DMS153 treated with DMSO at 0.1 percent for 48 hours (cell line): ENCODE data around the gene CSNK1G1.
"Not testable (repeated sequence)": the region's sequence is repeated elsewhere in the genome, so short reads cannot be mapped to it uniquely, and the experiment has no call there.

Experiments used
- DNase-seq: peaks from one replicate; lab custom pipeline; 2025; ENCODE audit not compliant: unreplicated experiment; lab: John Stamatoyannopoulos, UW

Gene CSNK1G1

GRCh38 chr15:64355944-64356709 lies at the start of gene CSNK1G1:
Gene CSNK1G1 (minus strand): TSS chr15:64356173. CDS start chr15:64300499, 55,674 bp downstream.
- DNase-seq: peak; percentile 54

- no peak for DNase-seq
These were observed 44.6 kb upstream of the CSNK1G1 start for GRCh38 chr15:64400583-64400982.

- no peak for DNase-seq
These were observed 42.6 kb upstream of the CSNK1G1 start for GRCh38 chr15:64398575-64398974.

- DNase-seq: no peak
These were observed 40.8 kb upstream of the CSNK1G1 start for GRCh38 chr15:64396789-64397188.

DNA sequence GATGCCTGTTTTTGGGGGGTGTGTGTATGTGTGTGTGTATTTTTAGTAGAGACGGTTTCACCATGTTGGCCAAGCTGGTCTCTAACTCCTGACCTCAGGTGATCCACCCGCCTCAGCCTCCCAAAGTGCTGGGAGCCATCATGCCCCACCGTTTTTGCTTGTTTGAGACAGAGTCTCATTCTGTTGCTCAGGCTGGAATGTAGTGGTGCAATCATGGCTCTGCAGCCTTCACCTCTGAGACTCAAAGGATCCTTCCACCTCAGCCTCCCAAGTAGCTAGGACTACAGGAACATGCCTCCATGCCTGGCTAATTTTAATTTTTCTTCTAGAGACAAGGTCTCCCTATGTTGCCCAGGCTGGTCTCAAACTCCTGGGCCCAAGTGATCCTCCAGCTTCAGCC lies 36.5 kb upstream of the CSNK1G1 start:
- DNase-seq: not testable (repeated sequence)

- DNase-seq: no peak
These were observed 33.1 kb upstream of the CSNK1G1 start for GRCh38 chr15:64389036-64389435.

- peak; percentile 15 for DNase-seq
These were observed 31.7 kb upstream of the CSNK1G1 start, which contains the start of gene TRIP4 for GRCh38 chr15:64387562-64388168. Gene TRIP4 (plus strand): TSS chr15:64387836. CDS start chr15:64387864, 28 bp downstream.

DNA sequence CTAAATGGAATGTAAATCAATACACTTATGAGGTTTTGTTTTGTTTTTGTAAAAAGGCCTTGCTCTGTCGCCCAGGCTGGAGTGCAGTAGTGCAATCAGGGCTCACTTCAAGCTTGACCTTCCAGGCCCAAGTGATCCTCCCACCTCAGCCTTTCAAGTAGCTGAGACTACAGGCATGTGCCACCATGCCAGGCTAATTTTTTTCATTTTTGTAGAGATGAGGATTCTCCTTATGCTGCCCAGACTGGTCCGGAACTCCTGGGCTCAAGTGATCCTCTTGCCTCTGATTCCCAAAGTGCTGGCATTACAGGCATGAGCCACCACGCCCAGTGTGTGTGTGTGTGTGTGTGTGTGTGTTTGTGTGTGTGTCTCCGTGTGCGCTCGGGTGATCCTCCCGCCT lies 30.3 kb upstream of the CSNK1G1 start:
- no peak for DNase-seq

DNA sequence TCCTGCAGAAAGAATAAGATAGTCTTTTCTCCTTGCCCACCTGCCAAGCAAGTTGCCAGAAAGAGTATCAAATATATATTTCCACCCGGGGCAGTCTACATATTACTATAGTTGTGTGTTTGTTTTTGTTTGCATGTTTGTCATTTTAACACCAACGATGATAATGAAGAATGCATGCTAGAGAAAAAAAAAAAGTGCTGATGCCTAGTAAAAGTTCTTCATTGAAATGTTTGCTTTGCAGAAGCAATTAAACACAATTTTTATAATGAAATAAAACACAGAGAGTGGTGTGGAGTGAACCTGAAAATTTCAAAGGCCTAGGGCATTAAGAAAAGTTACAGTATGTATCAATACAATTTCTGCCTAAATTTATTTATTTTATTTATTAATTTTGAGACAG lies 27.8 kb upstream of the CSNK1G1 start:
- DNase-seq: no peak

GRCh38 chr15:64381000-64381751 lies 25.2 kb upstream of the CSNK1G1 start, which contains the start of gene PCLAF:
Gene PCLAF (minus strand): TSS chr15:64381441. CDS start chr15:64381371, 70 bp downstream.
- DNase-seq: peak; percentile 32

- DNase-seq: not testable (repeated sequence)
These were observed 24.3 kb upstream of the CSNK1G1 start for GRCh38 chr15:64380130-64380870.

DNA sequence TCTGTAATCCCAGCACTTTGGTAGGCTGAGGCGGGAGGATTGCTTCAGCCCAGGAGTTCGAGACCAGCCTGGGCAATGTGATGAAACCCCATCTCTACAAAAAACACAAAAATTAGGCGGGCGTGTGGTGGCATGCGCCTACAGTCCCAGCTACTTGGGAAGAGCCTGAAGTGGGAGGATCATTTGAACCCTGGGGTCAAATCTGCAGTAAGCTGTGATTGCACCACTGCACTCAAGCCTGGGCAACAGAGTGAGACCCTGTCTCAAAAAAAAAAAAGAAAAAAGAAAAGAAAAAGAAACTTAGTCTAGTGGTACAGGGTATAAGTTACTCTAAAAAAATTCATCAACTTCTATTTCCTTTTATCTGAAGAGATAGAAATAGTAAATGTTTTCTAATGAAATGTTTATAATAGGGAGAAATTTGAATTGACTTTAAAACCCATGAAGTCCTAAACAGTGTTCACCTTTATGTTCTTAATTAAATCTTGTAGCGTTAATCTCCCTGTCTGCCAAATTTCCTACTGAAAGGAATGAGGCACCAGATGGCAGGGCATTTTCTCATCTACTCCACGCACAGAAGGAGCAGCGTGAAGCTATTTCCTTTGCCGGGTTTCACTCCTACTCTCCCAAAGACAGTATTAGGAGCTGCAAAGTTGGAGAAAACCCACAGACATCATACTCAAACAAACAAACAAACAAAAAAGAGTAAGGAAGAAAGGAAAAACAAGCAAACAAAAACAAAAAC lies 23.4 kb upstream of the CSNK1G1 start:
- DNase-seq: no peak

- DNase-seq: no peak
These were observed 17.4 kb upstream of the CSNK1G1 start for GRCh38 chr15:64373360-64373759.

- DNase-seq: not testable (repeated sequence)
These were observed 15.4 kb upstream of the CSNK1G1 start for GRCh38 chr15:64371383-64371782.

DNA sequence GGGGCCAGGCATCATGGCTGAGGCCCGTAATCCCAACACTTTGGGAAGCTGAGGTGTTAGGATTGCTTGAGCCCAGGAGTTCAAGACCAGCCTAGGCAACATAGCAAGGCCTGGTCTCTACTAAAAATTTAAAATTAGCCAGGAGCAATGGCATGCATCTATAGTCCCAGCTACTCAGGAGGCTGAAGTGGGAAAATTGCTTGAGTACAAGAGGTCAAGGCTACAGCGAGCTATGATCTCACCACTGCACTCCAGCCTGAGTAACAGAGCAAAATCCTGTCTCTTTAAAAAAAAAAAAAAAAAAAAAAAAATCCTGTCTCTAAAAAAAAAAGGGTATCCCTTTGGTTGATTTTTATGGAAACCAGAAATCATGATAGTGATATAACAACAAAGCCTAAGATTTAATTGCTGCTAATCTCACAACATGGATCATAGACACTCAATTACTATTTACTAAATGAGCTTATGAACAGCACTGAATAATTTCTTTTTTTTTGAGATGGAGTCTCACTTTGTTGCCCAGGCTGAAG lies 13.2 kb upstream of the CSNK1G1 start:
- DNase-seq: no peak

GRCh38 chr15:64361259-64361658 lies 5.3 kb upstream of the CSNK1G1 start:
- DNase-seq: no peak

GRCh38 chr15:64356710-64357040 lies 702 bp upstream of the CSNK1G1 start:
- no peak for DNase-seq

- no peak for DNase-seq
These were observed 527 bp downstream of the CSNK1G1 start for GRCh38 chr15:64355348-64355943.

DNA sequence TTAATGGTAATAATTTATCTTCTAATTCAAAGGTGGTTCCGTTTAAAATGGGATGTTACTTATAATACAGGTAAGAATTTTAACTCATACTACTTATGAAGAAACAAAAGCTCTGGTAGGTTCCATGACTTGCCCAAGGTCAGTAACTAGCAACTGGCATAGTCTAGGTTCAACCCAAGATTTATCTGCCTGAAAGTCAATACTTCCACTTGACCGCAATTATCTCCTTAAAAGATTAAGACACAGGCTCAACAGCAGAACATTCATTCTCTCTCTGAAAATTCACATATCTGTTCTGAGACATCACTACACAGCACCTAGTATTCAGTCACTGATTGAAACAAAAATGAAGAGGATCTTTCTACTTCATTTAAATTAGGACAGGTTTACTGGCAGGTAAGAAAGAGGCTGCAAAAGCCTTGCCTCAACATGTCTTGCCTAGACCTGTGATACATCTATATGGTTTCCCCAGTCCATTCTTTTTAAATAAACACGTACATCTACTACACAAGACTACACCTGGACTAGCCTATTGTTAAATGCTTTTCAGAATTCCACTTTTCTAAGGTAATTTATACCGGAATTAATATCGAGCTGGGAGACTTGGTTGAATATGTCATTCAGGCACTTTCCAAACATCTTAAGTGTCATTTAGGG lies 1.2 kb downstream of the CSNK1G1 start:
- no peak for DNase-seq
